SK-N-SH treated with all-trans-retinoic acid at 6 μM for 48 hours (cell line): ENCODE data around the gene PKLR.

ENCODE experiments used
- ATAC-seq: fragments of 200-7000 bp; cut with Tn5 transposase; 3 replicates; pipeline ENCODE4 v1.9.1; 2020; ENCODE audit warnings: mild to moderate bottlenecking, moderate library complexity
- BACH2 ChIP-seq: fragments of 250-450 bp; sonication (Bioruptor Pico); IDR thresholded peaks from 2 replicates; pipeline ENCODE4 v1.9.0; 2021; ENCODE audit warnings: mild to moderate bottlenecking, borderline replicate concordance
- CSDC2 ChIP-seq: fragments of 250-450 bp; sonication (Bioruptor Pico); IDR thresholded peaks from 2 replicates; pipeline ENCODE4 v1.5.0; 2020; ENCODE audit warnings: mild to moderate bottlenecking, moderate library complexity
- CSRNP3 ChIP-seq: fragments of 250-450 bp; sonication (Bioruptor Pico); IDR thresholded peaks from 2 replicates; pipeline ENCODE4 v1.5.1; 2021; ENCODE audit warnings: mild to moderate bottlenecking, moderate library complexity
- ESRRG ChIP-seq: fragments of 250-450 bp; sonication (Bioruptor Pico); IDR thresholded peaks from 2 replicates; pipeline ENCODE4 v1.6.1; 2021; ENCODE audit warnings: mild to moderate bottlenecking
- GLIS3 ChIP-seq: fragments of 250-450 bp; sonication (Bioruptor Pico); IDR thresholded peaks from 2 replicates; pipeline ENCODE4 v1.5.0; 2020; ENCODE audit warnings: mild to moderate bottlenecking, moderate library complexity
- ISL1 ChIP-seq: fragments of 250-450 bp; sonication (Bioruptor Pico); IDR thresholded peaks from 2 replicates; pipeline ENCODE4 v2.1.2; 2022; ENCODE audit warnings: mild to moderate bottlenecking, moderate library complexity
- OSR1 ChIP-seq: fragments of 250-450 bp; sonication (Bioruptor Pico); IDR thresholded peaks from 2 replicates; pipeline ENCODE4 v1.8.0; 2022; ENCODE audit warnings: moderate library complexity, mild to moderate bottlenecking, inconsistent platforms
- PATZ1 ChIP-seq: fragments of 250-450 bp; sonication (Bioruptor Pico); IDR thresholded peaks from 2 replicates; pipeline ENCODE4 v1.8.0; 2020; ENCODE audit warnings: mild to moderate bottlenecking, moderate library complexity, borderline replicate concordance
- POU6F1 ChIP-seq: fragments of 250-450 bp; sonication (Bioruptor Pico); IDR thresholded peaks from 2 replicates; pipeline ENCODE4 v1.8.0; 2021; ENCODE audit warnings: low read depth, mild to moderate bottlenecking, moderate library complexity, borderline replicate concordance
- PPARA ChIP-seq: fragments of 250-450 bp; sonication (Bioruptor Pico); IDR thresholded peaks from 2 replicates; pipeline ENCODE4 v1.5.0; 2020; ENCODE audit warnings: mild to moderate bottlenecking, borderline replicate concordance
- RARB ChIP-seq: fragments of 250-450 bp; sonication (Bioruptor Pico); IDR thresholded peaks from 2 replicates; pipeline ENCODE4 v1.8.0; 2021; ENCODE audit warnings: mild to moderate bottlenecking, moderate library complexity
- SNAI2 ChIP-seq: fragments of 250-450 bp; sonication (Bioruptor Pico); IDR thresholded peaks from 2 replicates; pipeline ENCODE4 v1.5.0; 2020; ENCODE audit warnings: mild to moderate bottlenecking, moderate library complexity
- TOX ChIP-seq: fragments of 250-450 bp; sonication (Bioruptor Pico); IDR thresholded peaks from 2 replicates; pipeline ENCODE4 v1.8.0; 2021; ENCODE audit warnings: mild to moderate bottlenecking, moderate library complexity, borderline replicate concordance
- ZC3H10 ChIP-seq: fragments of 250-450 bp; sonication (Bioruptor Pico); IDR thresholded peaks from 2 replicates; pipeline ENCODE4 v1.5.1; 2021; ENCODE audit warnings: mild to moderate bottlenecking, moderate library complexity
- ZFP3 ChIP-seq: fragments of 250-450 bp; sonication (Bioruptor Pico); IDR thresholded peaks from 2 replicates; pipeline ENCODE4 v1.5.0; 2020; ENCODE audit warnings: mild to moderate bottlenecking, moderate library complexity
- ZFP30 ChIP-seq: fragments of 450-650 bp; formaldehyde crosslinking; IDR thresholded peaks from 2 replicates; pipeline ENCODE4 v1.5.0; 2022; ENCODE audit warnings: mild to moderate bottlenecking, moderate library complexity
- ZNF565 ChIP-seq: fragments of 450-650 bp; formaldehyde crosslinking; conservative IDR thresholded peaks from 2 replicates; pipeline ENCODE4 v1.5.0; 2020; ENCODE audit warnings: low read depth, mild to moderate bottlenecking, moderate library complexity
- ZNF70 ChIP-seq: fragments of 450-650 bp; formaldehyde crosslinking; IDR thresholded peaks from 2 replicates; pipeline ENCODE4 v1.5.0; 2020; ENCODE audit warnings: mild to moderate bottlenecking, moderate library complexity
- ZNF8 ChIP-seq: fragments of 450-650 bp; formaldehyde crosslinking; IDR thresholded peaks from 2 replicates; pipeline ENCODE4 v1.5.0; 2020; ENCODE audit warnings: mild to moderate bottlenecking, moderate library complexity
- TF ChIP-seq, protein P1 (sequence below): fragments of 250-450 bp; sonication (Bioruptor Pico); IDR thresholded peaks from 2 replicates; pipeline ENCODE4 v1.5.1; 2020; ENCODE audit warnings: low read depth, mild to moderate bottlenecking, moderate library complexity
- TF ChIP-seq, protein P2 (sequence below): fragments of 250-450 bp; sonication (Bioruptor Pico); IDR thresholded peaks from 2 replicates; pipeline ENCODE4 v1.5.0; 2020; ENCODE audit warnings: mild to moderate bottlenecking, moderate library complexity

Gene PKLR

GRCh38 chr1:155285631-155286044 lies 15.6 kb downstream of the PKLR start:
- TF ChIP-seq POU6F1 (CRISPR knock-in tag) (no peak), BACH2 (CRISPR knock-in tag) (no peak), PATZ1 (CRISPR knock-in tag) (no peak), CSDC2 (no peak), ZNF8 (no peak), OSR1 (CRISPR knock-in tag) (no peak), PPARA (no peak), GLIS3 (CRISPR knock-in tag) (no peak), ZNF565 (CRISPR knock-in tag) (no peak), ZFP30 (CRISPR knock-in tag) (no peak), ISL1 (CRISPR knock-in tag) (no peak), TOX (CRISPR knock-in tag) (no peak), ZC3H10 (CRISPR knock-in tag) (no peak), SNAI2 (CRISPR knock-in tag) (no peak), ESRRG (CRISPR knock-in tag) (no peak)
- TF ChIP-seq, protein P1, sequence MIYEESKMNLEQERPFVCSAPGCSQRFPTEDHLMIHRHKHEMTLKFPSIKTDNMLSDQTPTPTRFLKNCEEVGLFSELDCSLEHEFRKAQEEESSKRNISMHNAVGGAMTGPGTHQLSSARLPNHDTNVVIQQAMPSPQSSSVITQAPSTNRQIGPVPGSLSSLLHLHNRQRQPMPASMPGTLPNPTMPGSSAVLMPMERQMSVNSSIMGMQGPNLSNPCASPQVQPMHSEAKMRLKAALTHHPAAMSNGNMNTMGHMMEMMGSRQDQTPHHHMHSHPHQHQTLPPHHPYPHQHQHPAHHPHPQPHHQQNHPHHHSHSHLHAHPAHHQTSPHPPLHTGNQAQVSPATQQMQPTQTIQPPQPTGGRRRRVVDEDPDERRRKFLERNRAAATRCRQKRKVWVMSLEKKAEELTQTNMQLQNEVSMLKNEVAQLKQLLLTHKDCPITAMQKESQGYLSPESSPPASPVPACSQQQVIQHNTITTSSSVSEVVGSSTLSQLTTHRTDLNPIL (CRISPR knock-in tag): no peak
- TF ChIP-seq, protein P2, sequence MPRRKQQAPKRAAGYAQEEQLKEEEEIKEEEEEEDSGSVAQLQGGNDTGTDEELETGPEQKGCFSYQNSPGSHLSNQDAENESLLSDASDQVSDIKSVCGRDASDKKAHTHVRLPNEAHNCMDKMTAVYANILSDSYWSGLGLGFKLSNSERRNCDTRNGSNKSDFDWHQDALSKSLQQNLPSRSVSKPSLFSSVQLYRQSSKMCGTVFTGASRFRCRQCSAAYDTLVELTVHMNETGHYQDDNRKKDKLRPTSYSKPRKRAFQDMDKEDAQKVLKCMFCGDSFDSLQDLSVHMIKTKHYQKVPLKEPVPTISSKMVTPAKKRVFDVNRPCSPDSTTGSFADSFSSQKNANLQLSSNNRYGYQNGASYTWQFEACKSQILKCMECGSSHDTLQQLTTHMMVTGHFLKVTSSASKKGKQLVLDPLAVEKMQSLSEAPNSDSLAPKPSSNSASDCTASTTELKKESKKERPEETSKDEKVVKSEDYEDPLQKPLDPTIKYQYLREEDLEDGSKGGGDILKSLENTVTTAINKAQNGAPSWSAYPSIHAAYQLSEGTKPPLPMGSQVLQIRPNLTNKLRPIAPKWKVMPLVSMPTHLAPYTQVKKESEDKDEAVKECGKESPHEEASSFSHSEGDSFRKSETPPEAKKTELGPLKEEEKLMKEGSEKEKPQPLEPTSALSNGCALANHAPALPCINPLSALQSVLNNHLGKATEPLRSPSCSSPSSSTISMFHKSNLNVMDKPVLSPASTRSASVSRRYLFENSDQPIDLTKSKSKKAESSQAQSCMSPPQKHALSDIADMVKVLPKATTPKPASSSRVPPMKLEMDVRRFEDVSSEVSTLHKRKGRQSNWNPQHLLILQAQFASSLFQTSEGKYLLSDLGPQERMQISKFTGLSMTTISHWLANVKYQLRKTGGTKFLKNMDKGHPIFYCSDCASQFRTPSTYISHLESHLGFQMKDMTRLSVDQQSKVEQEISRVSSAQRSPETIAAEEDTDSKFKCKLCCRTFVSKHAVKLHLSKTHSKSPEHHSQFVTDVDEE: no peak
- no peak for ATAC-seq

- no peak for TF ChIP-seq PATZ1 (CRISPR knock-in tag)
- no peak for TF ChIP-seq BACH2 (CRISPR knock-in tag)
- no peak for TF ChIP-seq PPARA
- no peak for TF ChIP-seq ZFP3 (CRISPR knock-in tag)
- TF ChIP-seq RARB: no peak
- no peak for TF ChIP-seq OSR1 (CRISPR knock-in tag)
- no peak for TF ChIP-seq CSRNP3 (CRISPR knock-in tag)
- no peak for TF ChIP-seq ZNF565 (CRISPR knock-in tag)
- TF ChIP-seq, protein P1 (CRISPR knock-in tag): no peak
- no peak for TF ChIP-seq ZFP30 (CRISPR knock-in tag)
- TF ChIP-seq ZNF70 (CRISPR knock-in tag): no peak
- TF ChIP-seq CSDC2: no peak
- no peak for TF ChIP-seq SNAI2 (CRISPR knock-in tag)
- no peak for TF ChIP-seq ZNF8
- no peak for TF ChIP-seq ZC3H10 (CRISPR knock-in tag)
- TF ChIP-seq, all 23 proteins: peak for 0
- ATAC-seq: no peak
Measured at GRCh38 chr1:155285063-155285462, 16.2 kb downstream of the PKLR start.
